Neuronal stem cell (in vitro differentiated cells): ENCODE measurements around the gene SEC22B.
"Not testable (repeated sequence)": the region's sequence is repeated elsewhere in the genome, so short reads cannot be mapped to it uniquely, and the experiment has no call there.

Experiments used
- DNase-seq: peaks from one replicate; pipeline ENCODE4 v3.0.0-alpha.2; 2013; ENCODE audit warnings: low spot score
- H2AFZ ChIP-seq: one replicate; pipeline ENCODE4 v1.6.1; 2013; ENCODE audit warnings: mild to moderate bottlenecking, low read length, inconsistent platforms
- H2AK5ac ChIP-seq: 2 replicates; pipeline ENCODE4 v1.6.1; 2013; ENCODE audit warnings: low read depth, mild to moderate bottlenecking, inconsistent platforms, low read length, moderate library complexity, mixed read lengths
- H2BK120ac ChIP-seq: 2 replicates; pipeline ENCODE4 v1.6.1; 2013; ENCODE audit warnings: low read depth, mild to moderate bottlenecking, inconsistent platforms, low read length, moderate library complexity, mixed read lengths
- H2BK12ac ChIP-seq: one replicate; pipeline ENCODE4 v1.6.1; 2013; ENCODE audit warnings: low read length, inconsistent platforms
- H2BK15ac ChIP-seq: 2 replicates; pipeline ENCODE4 v1.6.1; 2013; ENCODE audit warnings: mild to moderate bottlenecking, low read length, inconsistent platforms, mixed read lengths
- H2BK5ac ChIP-seq: one replicate; pipeline ENCODE4 v1.6.1; 2013; ENCODE audit warnings: inconsistent platforms, mild to moderate bottlenecking, low read length, moderate library complexity
- H3K14ac ChIP-seq: one replicate; pipeline ENCODE4 v1.6.1; 2013; ENCODE audit warnings: low read length, inconsistent platforms
- H3K18ac ChIP-seq: 2 replicates; pipeline ENCODE4 v1.6.1; 2013; ENCODE audit warnings: low read length, inconsistent platforms
- H3K23ac ChIP-seq: 2 replicates; pipeline ENCODE4 v1.6.1; 2013; ENCODE audit warnings: low read depth, mild to moderate bottlenecking, mixed read lengths, low read length, inconsistent platforms; ENCODE audit not compliant: poor library complexity
- H3K27ac ChIP-seq: replicated peaks from 3 replicates; pipeline ENCODE4 v1.5.1; 2013; ENCODE audit warnings: low read length, inconsistent platforms
- H3K27me3 ChIP-seq, 3 experiments: 2 replicates each; pipeline ENCODE4 v1.6.1; 2013; ENCODE audit warnings: low read length in 3 of 3, mild to moderate bottlenecking in 2 of 3, inconsistent platforms in 1 of 3, low read depth in 1 of 3, mixed read lengths in 1 of 3, moderate library complexity in 1 of 3; ENCODE audit not compliant: control insufficient read depth in 3 of 3, insufficient read depth in 3 of 3
- H3K36me3 ChIP-seq, 2 donors: replicated peaks in 1 of 2; 2 replicates each; pipeline ENCODE4 v1.6.1; 2013; ENCODE audit warnings: low read length in 2 of 2; ENCODE audit not compliant: control insufficient read depth in 2 of 2, insufficient read depth in 2 of 2
- H3K4ac ChIP-seq: 2 replicates; pipeline ENCODE4 v1.6.1; 2013; ENCODE audit warnings: inconsistent platforms, mild to moderate bottlenecking, low read length, moderate library complexity
- H3K4me1 ChIP-seq, 2 donors: 1 replicate in 1 of 2; 2 replicates in 1 of 2; pipeline ENCODE4 v1.6.1; 2013; ENCODE audit warnings: low read length in 2 of 2, low read depth in 1 of 2; ENCODE audit not compliant: control insufficient read depth in 2 of 2, insufficient read depth in 1 of 2
- H3K4me2 ChIP-seq: one replicate; pipeline ENCODE4 v1.6.1; 2013; ENCODE audit warnings: mild to moderate bottlenecking, low read length, inconsistent platforms; ENCODE audit not compliant: insufficient read depth, poor library complexity, severe bottlenecking
- H3K4me3 ChIP-seq, 2 donors: 2 replicates each; pipeline ENCODE4 v1.5.1; 2013; ENCODE audit warnings: low read length in 2 of 2, mild to moderate bottlenecking in 2 of 2, inconsistent platforms in 1 of 2, moderate library complexity in 1 of 2
- H3K79me1 ChIP-seq: one replicate; pipeline ENCODE4 v1.6.1; 2013; ENCODE audit warnings: low read depth, mild to moderate bottlenecking, inconsistent platforms, low read length, moderate library complexity
- H3K9ac ChIP-seq: one replicate; pipeline ENCODE4 v1.6.1; 2013; ENCODE audit warnings: mild to moderate bottlenecking, low read depth, low read length, inconsistent platforms; ENCODE audit not compliant: poor library complexity
- H3K9me3 ChIP-seq, 2 donors: replicated peaks in 1 of 2; 2 replicates each; pipeline versions ENCODE3 to v1.6.1; 2013; ENCODE audit warnings: low read length in 2 of 2, mild to moderate bottlenecking in 2 of 2, inconsistent platforms in 1 of 2, low read depth in 1 of 2, mixed read lengths in 1 of 2, moderate library complexity in 1 of 2; ENCODE audit not compliant: control insufficient read depth in 2 of 2, insufficient read depth in 1 of 2
- H4K8ac ChIP-seq: one replicate; pipeline ENCODE4 v1.6.1; 2013; ENCODE audit warnings: low read depth, mild to moderate bottlenecking, inconsistent platforms, low read length, moderate library complexity
- H4K91ac ChIP-seq: one replicate; pipeline ENCODE4 v1.6.1; 2013; ENCODE audit warnings: low read length, low read depth, mild to moderate bottlenecking, inconsistent platforms; ENCODE audit not compliant: poor library complexity
- WGBS, 2 donors: extraction: QIAGEN DNeasy Blood & Tissue Kit; methylation state at CpG; one replicate each; pipeline ENCODE4 v1.1.7; 2013; ENCODE audit warnings: missing lambda C conversion rate in 2 of 2, mixed read lengths in 1 of 2; ENCODE audit not compliant: insufficient read length in 2 of 2, insufficient replicate concordance in 1 of 2; ENCODE audit errors: extremely low coverage in 2 of 2; 5-methylcytosine and 5-hydroxymethylcytosine counted together

SEC22B gene

GRCh38 chr1:120150138-120150822, 26.0 kb downstream of the SEC22B start:
- H4K8ac ChIP-seq, H2BK120ac ChIP-seq, H2BK15ac ChIP-seq, H3K14ac ChIP-seq, H3K9ac ChIP-seq, H3K4me2 ChIP-seq, H2AFZ ChIP-seq, H3K4me1 ChIP-seq, H3K4me3 ChIP-seq, H3K4ac ChIP-seq, H3K23ac ChIP-seq, H4K91ac ChIP-seq, H2BK5ac ChIP-seq, H3K79me1 ChIP-seq, H2AK5ac ChIP-seq, H2BK12ac ChIP-seq, H3K18ac ChIP-seq, H3K27ac ChIP-seq, H3K36me3 ChIP-seq, H3K9me3 ChIP-seq, DNase-seq, H3K27me3 ChIP-seq: not testable (repeated sequence)
- no CpG with 5 or more reads among the region's 3 CpGs for WGBS, 2 donors

GRCh38 chr1:120149420-120150059, 26.8 kb downstream of the SEC22B start:
- not testable (repeated sequence) for H2AK5ac ChIP-seq, H2BK120ac ChIP-seq, H3K79me1 ChIP-seq, H3K36me3 ChIP-seq, H2BK12ac ChIP-seq, H4K8ac ChIP-seq, H3K4ac ChIP-seq, H3K27me3 ChIP-seq, H3K4me1 ChIP-seq, H2BK5ac ChIP-seq, H3K9me3 ChIP-seq, H3K27ac ChIP-seq, H3K4me2 ChIP-seq, H2AFZ ChIP-seq, H3K14ac ChIP-seq, DNase-seq, H3K23ac ChIP-seq, H2BK15ac ChIP-seq, H3K4me3 ChIP-seq, H4K91ac ChIP-seq, H3K9ac ChIP-seq, H3K18ac ChIP-seq

DNA sequence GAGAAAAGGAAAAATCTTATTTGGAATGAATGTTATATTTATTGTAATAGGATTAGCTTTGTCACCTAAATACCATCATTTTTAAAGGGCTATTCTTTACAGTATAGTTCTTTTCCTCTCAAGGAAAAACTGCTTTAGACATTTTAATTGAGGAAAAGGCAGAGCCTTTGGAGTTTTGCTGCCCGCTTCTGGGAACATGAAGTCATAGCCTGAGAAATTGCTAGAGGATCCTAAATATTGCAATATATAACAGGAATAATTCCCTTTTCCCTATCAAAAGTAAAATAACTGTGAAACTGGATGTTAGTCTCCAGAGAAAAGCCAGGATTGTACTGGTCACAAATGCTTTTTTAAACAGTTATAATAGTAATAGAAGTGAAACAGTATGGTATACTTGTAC, 30.5 kb downstream of the SEC22B start:
- H3K4me1 ChIP-seq, H3K14ac ChIP-seq, H3K9me3 ChIP-seq, H2AFZ ChIP-seq, H3K79me1 ChIP-seq, H3K4me2 ChIP-seq, H3K9ac ChIP-seq, H2AK5ac ChIP-seq, H2BK5ac ChIP-seq, H3K27me3 ChIP-seq, H2BK15ac ChIP-seq, H2BK120ac ChIP-seq, H3K18ac ChIP-seq, H2BK12ac ChIP-seq, H3K23ac ChIP-seq, H4K91ac ChIP-seq, H3K36me3 ChIP-seq, H3K4me3 ChIP-seq, H3K27ac ChIP-seq, H3K4ac ChIP-seq, H4K8ac ChIP-seq, DNase-seq: not testable (repeated sequence)
- WGBS, 2 donors = no CpG with 5 or more reads among the region's 1 CpG

GRCh38 chr1:120144626-120145025, 31.7 kb downstream of the SEC22B start:
- not testable (repeated sequence) for DNase-seq, H3K4me2 ChIP-seq, H3K14ac ChIP-seq, H2BK12ac ChIP-seq, H3K23ac ChIP-seq, H2AK5ac ChIP-seq, H3K9ac ChIP-seq, H3K36me3 ChIP-seq, H2AFZ ChIP-seq, H4K8ac ChIP-seq, H2BK120ac ChIP-seq, H4K91ac ChIP-seq, H2BK15ac ChIP-seq, H3K4me3 ChIP-seq, H3K27ac ChIP-seq, H3K9me3 ChIP-seq, H3K18ac ChIP-seq, H2BK5ac ChIP-seq, H3K4me1 ChIP-seq, H3K4ac ChIP-seq, H3K79me1 ChIP-seq, H3K27me3 ChIP-seq
- no CpG with 5 or more reads among the region's 1 CpG for WGBS, 2 donors
